DMS53 (cell line): ENCODE measurements around the gene SFXN1.

Experiments used
- DNase-seq: peaks from one replicate; lab custom pipeline; 2025; lab: John Stamatoyannopoulos, UW

Gene SFXN1

GRCh38 chr5:175541264-175541663 lies 62.9 kb downstream of the SFXN1 start:
- DNase-seq, result no peak

DNA sequence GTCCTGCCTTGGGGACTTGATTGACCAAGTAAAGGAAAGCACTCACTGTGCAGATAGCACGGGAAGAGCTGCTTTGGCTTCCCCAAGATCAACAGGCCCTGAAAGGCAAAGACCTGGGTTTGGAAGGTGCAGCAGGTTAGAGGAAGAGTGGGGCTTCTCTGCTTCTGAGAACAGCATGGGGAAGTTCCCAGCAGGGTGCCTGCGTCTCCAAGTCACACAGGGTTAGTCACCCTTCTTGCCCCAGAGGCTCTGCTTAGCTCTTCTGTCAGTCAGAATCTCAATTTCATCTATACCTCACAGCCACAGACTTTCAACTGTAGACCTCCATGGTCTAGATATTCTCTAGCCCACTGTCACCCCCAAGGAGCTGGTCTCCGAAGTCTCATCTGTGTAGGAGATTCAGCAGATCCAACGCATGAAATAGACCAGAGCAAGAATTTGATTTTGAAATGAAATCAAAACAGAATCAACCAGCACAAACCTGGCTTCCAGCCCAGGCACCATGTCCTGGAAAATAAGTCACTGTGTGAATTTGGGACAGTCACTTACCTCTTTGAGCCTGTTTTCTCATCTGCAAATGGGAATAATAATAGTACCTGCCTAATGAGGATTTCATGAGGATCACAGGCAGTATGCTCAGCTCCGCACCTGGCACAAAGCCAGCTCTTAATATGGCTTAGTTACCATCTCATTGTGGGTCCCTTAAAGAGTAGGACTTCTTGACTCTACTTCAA lies 64.0 kb downstream of the SFXN1 start:
- no peak for DNase-seq

DNA sequence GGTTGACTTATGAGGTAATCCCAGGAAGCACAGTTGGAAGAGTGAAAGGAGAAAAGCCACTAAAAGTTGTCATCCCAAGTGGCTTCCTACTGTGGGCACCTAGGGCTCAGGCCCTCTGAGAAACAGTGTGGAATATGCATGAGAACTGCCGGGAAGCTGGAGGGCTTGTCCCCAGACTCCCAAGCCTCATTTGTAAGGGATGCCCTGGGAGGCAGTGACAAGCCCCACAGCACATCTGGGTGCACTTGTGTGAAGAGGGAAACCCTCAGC lies 64.5 kb downstream of the SFXN1 start:
- no peak for DNase-seq

DNA sequence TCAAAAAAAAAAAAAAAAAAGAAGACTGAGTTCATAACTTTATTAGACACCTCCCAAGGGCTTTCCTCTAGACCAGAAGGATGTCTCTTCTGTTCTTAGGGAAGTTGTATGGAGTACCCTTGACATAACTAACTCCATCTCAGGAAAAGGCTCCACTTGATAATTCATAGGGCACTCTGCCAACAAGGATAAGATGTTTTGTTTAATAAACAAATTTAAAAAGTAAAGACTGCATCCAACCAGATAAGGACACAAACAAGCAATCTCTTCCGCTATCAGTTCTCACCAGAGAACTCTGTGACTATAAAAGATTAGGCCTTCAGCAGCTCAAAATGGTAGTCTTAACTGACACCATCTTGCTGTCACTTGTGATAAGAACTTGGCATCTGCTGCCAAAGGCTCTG lies 65.8 kb downstream of the SFXN1 start:
- DNase-seq, result no peak

DNA sequence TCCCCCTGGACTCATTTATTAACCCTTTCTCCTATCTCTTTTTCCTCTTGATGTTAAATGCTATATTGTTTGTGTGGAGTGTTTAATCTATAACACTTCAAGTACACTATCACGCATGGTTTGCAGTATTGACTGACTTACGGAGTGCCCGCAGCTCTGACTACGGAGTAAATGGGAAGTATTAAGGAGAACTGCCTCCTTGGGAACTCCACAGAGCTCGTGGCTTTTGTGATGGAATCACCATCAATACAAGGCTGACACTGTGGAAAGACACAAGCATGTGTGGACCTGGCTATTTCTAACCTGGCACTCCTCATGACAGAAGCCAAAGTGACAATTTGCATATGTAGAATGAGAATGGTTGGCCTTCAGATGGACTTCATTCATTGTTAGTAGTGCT lies 66.2 kb downstream of the SFXN1 start:
- no peak for DNase-seq

GRCh38 chr5:175547842-175548241 lies 69.5 kb downstream of the SFXN1 start:
- no peak for DNase-seq

DNA sequence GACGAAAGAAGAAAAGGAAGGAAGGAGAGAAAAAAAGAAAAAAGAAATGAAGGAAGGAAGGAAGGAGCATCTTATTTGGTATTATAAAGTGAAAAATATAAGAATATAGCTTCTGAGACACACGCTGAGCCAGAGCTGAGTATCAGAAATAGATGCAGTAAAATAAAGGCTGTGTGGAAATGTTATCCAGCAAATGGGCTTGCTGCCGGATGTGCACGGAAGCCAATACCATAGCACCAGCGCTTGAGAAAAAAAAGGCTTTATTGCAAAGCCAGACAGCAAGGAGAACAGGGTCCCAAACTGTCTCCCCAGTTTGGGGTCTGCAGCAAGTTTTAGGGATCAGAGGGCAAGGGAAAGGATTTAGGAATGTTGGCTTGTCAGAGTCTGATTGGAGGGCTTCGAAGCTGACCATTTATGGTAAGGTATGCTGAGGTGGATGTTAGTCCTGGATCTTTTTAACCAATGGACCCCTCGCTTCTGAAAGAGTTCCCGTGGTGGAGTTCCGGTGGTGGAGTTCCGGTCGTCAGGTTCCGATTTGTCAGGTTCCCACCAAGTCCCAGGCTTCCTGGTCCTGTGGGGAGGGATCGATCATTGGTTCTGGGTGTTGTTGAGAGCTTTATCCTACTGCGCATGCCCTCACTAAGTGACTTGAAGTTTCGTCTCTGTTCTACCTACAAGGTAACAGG lies 70.4 kb downstream of the SFXN1 start:
- no peak for DNase-seq

DNA sequence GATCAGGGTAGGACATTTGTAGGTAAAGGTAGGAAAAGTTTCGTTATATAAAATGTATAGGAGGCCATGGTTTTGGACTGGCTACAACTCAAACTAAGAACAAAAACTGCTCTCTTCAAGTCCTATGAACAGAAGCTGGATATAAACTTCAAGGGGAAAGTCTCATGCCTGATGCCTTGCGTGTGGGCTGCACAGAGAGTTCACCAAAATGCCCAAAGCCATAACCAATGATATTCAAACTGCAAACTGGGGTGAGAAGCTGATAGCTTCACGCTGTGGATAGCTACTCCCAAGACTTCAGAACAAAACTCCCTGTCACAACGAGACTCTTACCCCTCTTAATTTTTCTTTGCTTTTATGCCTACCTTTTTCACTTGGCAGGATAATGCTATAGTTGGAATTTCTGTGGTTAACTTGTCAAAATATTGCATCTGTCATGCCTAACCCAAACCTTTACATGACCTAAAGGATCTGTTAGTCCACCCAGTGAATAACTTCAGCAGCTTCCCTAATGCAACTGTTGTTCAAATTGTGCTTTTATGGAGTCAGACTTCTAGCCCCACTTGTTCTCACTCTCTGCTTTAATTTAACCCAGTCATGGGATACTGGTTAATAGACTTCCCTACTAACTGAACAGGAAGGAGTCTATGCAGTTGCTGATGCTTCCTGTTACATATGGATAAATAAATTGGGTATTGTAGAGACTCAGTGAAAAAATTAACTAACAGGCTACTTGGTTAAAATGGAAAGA lies 71.9 kb downstream of the SFXN1 start:
- DNase-seq, result no peak

DNA sequence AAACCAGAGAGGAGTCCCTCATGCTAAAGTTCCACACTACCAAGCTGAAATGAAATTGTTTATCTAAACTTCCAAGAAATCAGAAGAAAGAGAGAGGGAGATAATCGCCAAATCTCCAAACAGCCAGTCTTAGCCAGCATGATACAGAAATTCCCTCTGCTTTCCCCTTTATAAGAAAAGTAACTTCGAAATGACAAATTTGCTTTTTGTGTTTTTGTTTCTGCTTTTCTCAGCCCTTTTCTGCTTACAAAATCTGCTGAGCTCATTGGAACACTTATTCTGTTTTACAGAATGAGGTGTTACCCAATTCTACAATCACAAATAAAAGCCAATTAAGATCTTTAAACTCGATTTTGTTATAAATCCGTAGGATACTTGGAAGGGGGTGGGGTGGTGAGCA lies 72.9 kb downstream of the SFXN1 start:
- no peak for DNase-seq

DNA sequence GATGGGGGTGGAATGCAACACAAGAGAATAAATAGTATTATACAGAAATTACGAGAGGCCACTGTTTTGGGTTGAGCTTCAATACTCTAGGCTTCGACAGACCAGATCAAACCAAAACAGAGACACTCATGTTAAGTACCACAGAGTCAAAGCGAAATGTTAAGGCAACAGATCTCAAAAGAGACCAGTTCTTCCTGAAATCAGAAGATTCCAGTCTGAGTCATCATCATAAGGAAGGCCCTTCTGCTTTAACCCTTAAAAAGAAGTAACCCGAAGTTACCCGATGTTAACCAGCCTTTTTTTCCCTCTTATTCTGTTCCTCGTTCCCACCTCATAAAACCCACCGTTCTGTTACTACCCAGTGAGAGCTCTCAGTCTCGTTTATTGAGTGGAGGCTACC lies 75.9 kb downstream of the SFXN1 start:
- no peak for DNase-seq

GRCh38 chr5:175555168-175555785 lies 76.9 kb downstream of the SFXN1 start:
- DNase-seq, result no peak

GRCh38 chr5:175556794-175557193 lies 78.4 kb downstream of the SFXN1 start:
- DNase-seq, result no peak

GRCh38 chr5:175557778-175558177 lies 79.4 kb downstream of the SFXN1 start:
- DNase-seq, result no peak

DNA sequence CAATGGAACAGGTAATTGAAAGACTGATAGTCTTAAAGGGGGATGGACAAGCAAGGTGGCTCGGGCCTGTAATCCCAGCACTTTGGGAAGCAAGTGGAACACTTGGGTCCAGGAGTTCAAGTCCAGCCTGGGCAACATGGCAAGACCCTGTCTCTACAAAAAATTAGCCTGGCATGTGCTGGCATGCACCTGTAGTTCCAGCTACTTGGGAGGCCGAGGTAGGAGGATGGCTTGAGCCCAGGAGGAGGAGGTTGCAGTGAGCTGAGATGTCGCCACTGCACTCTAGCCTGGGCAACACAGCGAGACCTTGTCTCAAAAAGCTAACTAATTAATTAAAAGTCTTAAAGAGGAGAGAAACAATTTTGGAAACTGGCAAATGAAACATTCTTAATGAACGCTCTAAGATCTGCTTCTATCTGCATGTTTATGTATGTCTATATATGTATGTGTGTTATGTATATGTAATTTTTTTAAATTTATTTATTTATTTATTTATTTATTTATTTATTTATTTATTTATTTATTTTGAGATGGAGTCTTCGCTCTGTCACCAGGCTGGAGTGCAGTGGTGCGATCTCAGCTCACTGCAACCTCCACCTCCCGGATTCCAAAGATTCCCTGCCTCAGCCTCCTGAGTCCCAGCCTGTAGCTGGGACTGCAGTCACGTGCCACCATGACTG lies 80.6 kb downstream of the SFXN1 start:
- DNase-seq, result no peak

- no peak for DNase-seq
These were observed 81.7 kb downstream of the SFXN1 start for GRCh38 chr5:175560011-175560410.

- DNase-seq, result no peak
These were observed 82.7 kb downstream of the SFXN1 start for GRCh38 chr5:175561085-175561484.

GRCh38 chr5:175564716-175565115 lies 86.4 kb downstream of the SFXN1 start:
- no peak for DNase-seq

GRCh38 chr5:175566697-175567096 lies 88.3 kb downstream of the SFXN1 start:
- no peak for DNase-seq

DNA sequence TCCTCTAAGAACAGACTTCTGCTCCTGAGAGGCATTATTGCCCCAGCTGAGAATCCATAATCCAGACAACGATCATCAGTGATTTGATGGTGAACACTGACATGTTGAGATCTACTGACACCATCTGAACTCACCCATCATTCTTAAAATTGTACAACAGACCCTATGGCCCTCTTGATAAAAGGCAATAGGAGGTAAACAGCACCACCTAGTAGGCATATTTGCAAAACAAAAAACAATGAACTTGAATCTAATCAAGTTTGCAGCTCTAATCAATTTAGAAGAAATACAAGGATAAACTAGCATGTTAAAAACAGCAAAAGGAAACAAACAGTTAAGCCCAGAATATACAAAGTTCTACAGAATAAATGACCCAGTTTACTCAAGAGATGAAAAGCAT lies 89.6 kb downstream of the SFXN1 start:
- DNase-seq, result no peak

GRCh38 chr5:175569701-175570100 lies 91.3 kb downstream of the SFXN1 start:
- DNase-seq, result no peak

- DNase-seq, result no peak
These were observed 94.5 kb downstream of the SFXN1 start for GRCh38 chr5:175572886-175573285.

DNA sequence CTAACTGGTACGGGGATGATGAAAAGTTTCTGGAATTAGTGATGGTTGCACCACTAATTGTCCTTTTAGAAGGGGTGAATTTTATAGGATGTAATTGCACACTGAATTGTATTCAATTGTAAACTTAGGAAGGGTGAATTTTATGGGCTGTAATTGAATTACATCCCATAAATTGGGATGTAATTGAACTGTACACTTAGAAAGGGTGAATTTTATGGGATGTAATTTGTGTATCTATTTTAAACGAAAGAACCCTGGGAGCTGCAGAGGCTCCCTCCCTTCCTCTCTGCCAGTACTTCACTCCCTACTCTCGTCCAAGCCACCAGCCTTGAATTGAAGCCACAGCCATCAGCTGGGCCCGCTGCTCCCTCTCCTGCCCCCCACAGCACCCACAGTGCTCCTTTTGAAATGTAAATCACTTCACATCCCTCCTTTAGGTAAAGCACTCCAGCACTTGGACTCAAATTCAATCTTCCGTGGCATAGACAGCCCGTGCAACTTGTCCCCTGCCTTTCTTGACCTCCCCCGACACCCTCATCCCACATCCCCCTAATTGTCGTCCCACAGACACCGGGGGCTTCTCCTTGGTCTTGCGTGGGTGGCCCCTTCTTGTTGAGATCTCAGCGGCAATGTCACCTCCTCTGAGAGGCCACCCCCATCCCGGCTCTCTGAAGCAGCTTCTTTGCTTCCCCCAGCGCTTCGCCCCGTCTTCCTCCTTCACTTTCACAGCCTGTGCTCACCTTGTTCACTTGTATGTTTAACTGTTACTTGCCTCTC lies 95.3 kb downstream of the SFXN1 start:
- no peak for DNase-seq
